GM12878 (cell line): ENCODE results near the gene METTL5. TPM values are rescaled to one million over a fixed set of nuclear protein-coding genes. Genes with fewer than 3 reads are reported as not detected.

Source experiments
- ATAC-seq: fragments of 200-7000 bp; cut with Tn5 transposase; 3 replicates; pipeline ENCODE4 v1.9.1; 2020; ENCODE audit warnings: mild to moderate bottlenecking, moderate library complexity
- BruUV-seq: library from RNA; stranded (reverse); fragments of 400-500 nt; replicated peaks from 2 replicates; lab custom pipeline; 2021; lab: Mats Ljungman, UMichigan
- CTCF ChIA-PET: fragments of 300-600 bp; sonication (Branson Sonifier 250); formaldehyde crosslinking; extraction: SDS; loops from one replicate; lab custom pipeline; 2021; ENCODE audit warnings: inconsistent platforms; lab: Yijun Ruan, JAX
- POLR2A ChIA-PET: fragments of 350-600 bp; formaldehyde crosslinking; extraction: SDS; loops from one replicate; lab custom pipeline; 2021; ENCODE audit warnings: inconsistent platforms; lab: Charles Lee
- RAD21 ChIA-PET: fragments of 300-600 bp; sonication (Branson Sonifier 250); formaldehyde crosslinking; loops from one replicate; lab custom pipeline; 2023; ENCODE audit warnings: antibody characterized with exemption; ENCODE audit not compliant: unreplicated experiment; lab: Charles Lee
- SMC1A ChIA-PET: fragments of 300-600 bp; sonication (Branson Sonifier 250); formaldehyde crosslinking; loops from one replicate; lab custom pipeline; 2023; ENCODE audit not compliant: unreplicated experiment, uncharacterized antibody; lab: Charles Lee
- DNase-seq: peaks from one replicate; pipeline ENCODE4 v3.0.0-alpha.2; 2011; ENCODE audit warnings: low read depth, low spot score
- FAIRE-seq: peaks from 3 replicates; lab custom pipeline; 2011; peaks lifted over from hg19 to GRCh38; lab: Jason Lieb, UNC
- H2AFZ ChIP-seq: 2 replicates; pipeline ENCODE4 v1.6.0; 2011; ENCODE audit warnings: low read depth, low read length, control low read depth; ENCODE audit not compliant: control insufficient read depth
- H3K27ac ChIP-seq: 2 replicates; pipeline ENCODE4 v1.5.1; 2011; ENCODE audit warnings: control low read depth; ENCODE audit not compliant: control insufficient read depth, insufficient read depth
- H3K27me3 ChIP-seq, 2 experiments: replicated peaks in 1 of 2; 2 replicates each; pipeline versions ENCODE4 v1.6.0 to v1.6.1; 2011; ENCODE audit warnings: low read length in 1 of 2; ENCODE audit not compliant: control insufficient read depth in 2 of 2, insufficient read depth in 2 of 2
- H3K36me3 ChIP-seq, 2 experiments: 2 replicates each; pipeline ENCODE4 v1.5.1; 2011; ENCODE audit warnings: low read length in 1 of 2; ENCODE audit not compliant: control insufficient read depth in 2 of 2, insufficient read depth in 2 of 2
- H3K4me1 ChIP-seq: 2 replicates; pipeline ENCODE4 v1.6.1; 2011; ENCODE audit warnings: mild to moderate bottlenecking, low read length, moderate library complexity, mixed read lengths; ENCODE audit not compliant: control insufficient read depth, insufficient read depth
- H3K4me2 ChIP-seq: 2 replicates; pipeline ENCODE4 v1.6.0; 2011; ENCODE audit warnings: control low read depth; ENCODE audit not compliant: control insufficient read depth, insufficient read depth
- H3K4me3 ChIP-seq: fragments of 200-600 bp; sonication (generic); 2 replicates; pipeline ENCODE4 v1.5.1; 2016
- H3K79me2 ChIP-seq: 2 replicates; pipeline ENCODE4 v1.6.0; 2011; ENCODE audit warnings: low read length; ENCODE audit not compliant: control insufficient read depth, insufficient read depth
- H3K9ac ChIP-seq: 2 replicates; pipeline ENCODE4 v1.8.0; 2011; ENCODE audit warnings: low read length, control low read depth, mixed read lengths; ENCODE audit not compliant: control insufficient read depth, insufficient read depth
- H3K9me3 ChIP-seq: replicated peaks from 3 replicates; pipeline ENCODE4 v1.5.1; 2011; ENCODE audit warnings: mild to moderate bottlenecking, low read length; ENCODE audit not compliant: control insufficient read depth, insufficient read depth
- H4K20me1 ChIP-seq: 2 replicates; pipeline ENCODE4 v1.6.0; 2011; ENCODE audit not compliant: control insufficient read depth, insufficient read depth
- BCL11A ChIP-seq: IDR thresholded peaks from 2 replicates; pipeline ENCODE4 v1.6.1; 2011; ENCODE audit warnings: low read depth, low read length
- BRCA1 ChIP-seq: IDR thresholded peaks from 2 replicates; pipeline ENCODE4 v1.6.1; 2011; ENCODE audit warnings: low read depth, low read length, improper control_type of control experiment
- CBX3 ChIP-seq: fragments of 200-600 bp; sonication (generic); IDR thresholded peaks from 2 replicates; pipeline ENCODE4 v1.6.1; 2016; ENCODE audit warnings: low read depth, borderline replicate concordance
- CEBPB ChIP-seq, 2 experiments: fragments of 150-350 bp in 1 of 2; IDR thresholded peaks; 2 replicates each; pipeline ENCODE4 v1.6.1; 2012 to 2014; ENCODE audit warnings: low read depth in 2 of 2, low read length in 2 of 2, borderline replicate concordance in 1 of 2, inconsistent platforms in 1 of 2
- CHD4 ChIP-seq: fragments of 200-600 bp; sonication (generic); IDR thresholded peaks from 2 replicates; pipeline ENCODE4 v1.6.1; 2016; ENCODE audit warnings: mild to moderate bottlenecking
- FOXK2 ChIP-seq: fragments of 450-650 bp; IDR thresholded peaks from 2 replicates; pipeline ENCODE4 v1.6.1; 2017; ENCODE audit warnings: mild to moderate bottlenecking, moderate library complexity
- NR2F1 ChIP-seq: fragments of 450-650 bp; conservative IDR thresholded peaks from 2 replicates; pipeline ENCODE4 v1.6.1; 2017; ENCODE audit warnings: mild to moderate bottlenecking
- RAD51 ChIP-seq: fragments of 450-650 bp; IDR thresholded peaks from 2 replicates; pipeline ENCODE4 v1.6.1; 2016; ENCODE audit warnings: moderate library complexity, mild to moderate bottlenecking, inconsistent platforms
- TCF12 ChIP-seq: IDR thresholded peaks from 2 replicates; pipeline ENCODE4 v1.6.1; 2011; ENCODE audit warnings: low read depth, mild to moderate bottlenecking, low read length
- ZBED1 ChIP-seq: IDR thresholded peaks from 2 replicates; pipeline ENCODE4 v1.6.1; 2016; ENCODE audit warnings: borderline replicate concordance
- WGBS: methylation state at CpG from one replicate; pipeline ENCODE4 v1.1.6; 2016; ENCODE audit warnings: low lambda C conversion rate; ENCODE audit not compliant: insufficient replicate concordance, insufficient coverage; ENCODE audit errors: missing lambda C conversion rate; 5-methylcytosine and 5-hydroxymethylcytosine counted together
- in situ Hi-C: fragments of 300-500 bp; cut with MboI; formaldehyde crosslinking; loops from 9 replicates; pipeline ENCODE4 v1.14.3; 2018; ENCODE audit warnings: mixed read lengths
- intact Hi-C: fragments of 100-400 bp; cut with micrococcal nuclease; formaldehyde crosslinking; loops from one replicate; pipeline ENCODE4 v1.14.2; 2022; ENCODE audit not compliant: unreplicated experiment
- polyA plus RNA-seq, 11 experiments: library from polyadenylated mRNA; depleted of rRNA in 4 of 11; unstranded in 6 of 11; stranded (reverse) in 5 of 11; fragments of >200 nt; fragmentation: Nextera tagmentation in 4 of 11; fragmentation: Illumina TruSeq in 1 of 11; extraction: Ambion mirVana in 4 of 11; extraction: Trizol in 1 of 11; gene quantifications; 1 replicate in 1 of 11; 2 replicates in 10 of 11; pipeline versions ENCODE4 v1.2.1 to v1.2.3, GENCODE V29; 2011 to 2016; ENCODE audit warnings: inconsistent platforms in 2 of 11, missing spikeins in 2 of 11, low read depth in 1 of 11
- total RNA-seq, 4 experiments: library from RNA; depleted of rRNA in 3 of 4; stranded (reverse); fragments of >200 nt in 3 of 4; fragmentation: Illumina TruSeq in 1 of 4; extraction: Trizol in 1 of 4; gene quantifications; 2 replicates each; pipeline versions ENCODE4 v1.2.1 to v1.2.3, GENCODE V29; 2013 to 2021
- TF ChIP-seq, protein P1 (sequence below): IDR thresholded peaks from 2 replicates; pipeline ENCODE4 v1.6.1; 2011; ENCODE audit warnings: low read depth, low read length, improper control_type of control experiment, borderline replicate concordance
- TF ChIP-seq, protein P2 (sequence below): IDR thresholded peaks from 2 replicates; pipeline ENCODE4 v1.6.1; 2011; ENCODE audit warnings: borderline replicate concordance, low read depth, mild to moderate bottlenecking, moderate library complexity, mixed read lengths, low read length; ENCODE audit not compliant: insufficient read depth; ENCODE audit errors: extremely low read length

Gene METTL5
- total and polyA plus RNA-seq, 10 of the 15 experiments (the other 5 are each of a cell fraction or from before 2014, with no cell fraction given) = 55.0 to 204 (median 87.4) TPM

DNA sequence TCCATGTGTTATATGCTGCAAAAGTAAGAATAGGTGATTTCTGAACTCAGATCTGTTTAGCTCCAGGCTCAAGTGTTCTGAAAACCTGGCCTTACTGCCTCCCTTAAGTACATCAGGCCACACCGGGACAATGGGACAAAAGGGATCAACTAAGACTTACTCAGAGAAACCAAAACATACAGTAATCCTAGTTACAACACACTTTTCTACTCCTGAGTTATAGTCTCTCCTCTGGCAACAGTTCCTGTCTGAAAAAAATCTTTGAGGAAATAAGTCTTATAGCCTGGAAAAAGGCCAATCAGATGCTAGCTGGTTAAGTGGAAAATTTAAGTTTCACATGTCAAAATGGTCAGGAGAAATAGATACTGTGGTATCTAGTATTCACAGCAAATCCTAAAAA lies 5.6 kb downstream of the METTL5 start:
- Histone ChIP-seq H3K27ac (no peak overlapping the region), H3K27me3 (no peaks in the 10 kb centered on the region), H3K9ac (no peak overlapping the region), H3K79me2 (peaks cover 23% of the 10 kb centered on the region), H3K36me3 (peaks cover 0 to 21% of the 10 kb centered on the region in 2 experiments; a peak in 3 of 4 replicates), H2AFZ (no peak overlapping the region), H3K4me3 (no peak overlapping the region), H3K9me3 (no peaks in the 10 kb centered on the region; the same call in 1 of the 3 replicates), H4K20me1 (no peaks in the 10 kb centered on the region), H3K4me1 (peaks cover 4% of the 10 kb centered on the region; the same call in 1 of the 2 replicates), H3K4me2 (no peak overlapping the region; the same call in 1 of the 2 replicates)
- in situ Hi-C loops = no loop called here
- no peak for TF ChIP-seq BCL11A
- no peak for ATAC-seq
- no peak for DNase-seq
- FAIRE-seq = no peak
- ChIA-PET RAD21 (interaction anchor here (0.7 kb wide), 1 partner anchor 10 kb away, joined by 3 read pairs; no protein-coding TSS in a partner anchor), POLR2A (interaction anchor here (0.6 kb wide), 1 partner anchor 10 kb away, joined by 3 read pairs; no protein-coding TSS in a partner anchor), SMC1A (interaction anchor here (1.1 to 2.1 kb wide), 3 partner anchors 9 to 82 kb away, joined by 3 to 9 read pairs (median 4); no protein-coding TSS in a partner anchor), CTCF (interaction anchor here (0.7 to 1.3 kb wide), 6 partner anchors 8 to 1075 kb away, joined by 3 to 5 read pairs (median 4); partner anchors contain the start of gene UBR3)
- no TSS peak for BruUV-seq
- 93% methylated on average over 1 of the region's 1 CpG for WGBS
- intact Hi-C loops = no loop called here

DNA sequence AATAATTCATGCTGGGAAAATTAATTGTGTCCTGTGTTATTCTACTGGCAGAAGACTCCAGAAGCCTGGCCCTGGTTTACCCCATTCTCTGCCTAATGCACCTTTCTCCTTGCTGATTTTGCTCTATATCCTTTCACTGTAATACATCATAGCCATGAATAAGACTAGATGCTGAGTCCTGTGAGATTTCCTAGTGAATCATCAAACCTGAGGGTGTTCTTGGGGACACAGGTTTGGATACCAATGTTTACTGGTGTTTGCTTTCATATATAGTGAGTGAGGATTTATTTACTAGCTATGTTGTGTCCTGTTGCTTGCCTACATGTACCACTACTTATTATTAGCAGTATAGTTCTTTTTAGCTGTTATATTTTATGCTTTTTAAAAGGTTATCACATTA lies 6.5 kb downstream of the METTL5 start:
- DNase-seq (no peak), ATAC-seq (no peak), FAIRE-seq (no peak)
- H3K79me2 ChIP-seq = peaks cover 14% of the 10 kb centered on the region
- SMC1A ChIA-PET = interaction anchor here (1.1 to 2.1 kb wide), 3 partner anchors 10 to 83 kb away, joined by 3 to 9 read pairs (median 4); no protein-coding TSS in a partner anchor
- H3K4me3 ChIP-seq = no peak overlapping the region
- no peak overlapping the region for H3K4me2 ChIP-seq
- H4K20me1 ChIP-seq = no peaks in the 10 kb centered on the region
- in situ Hi-C loops (no loop called here), intact Hi-C loops (no loop called here)
- no peaks in the 10 kb centered on the region for H3K27me3 ChIP-seq
- CTCF ChIA-PET = interaction anchor here (0.8 to 1.0 kb wide), 2 partner anchors 9 to 110 kb away, joined by 4 read pairs; partner anchors contain the start of gene UBR3
- POLR2A ChIA-PET = no interaction called here
- TF ChIP-seq CEBPB (IDR thresholded peaks at IDR 0.05; ENCODE audit: borderline replicate concordance in 1 of 2, low read depth in 2 of 2, low read length in 2 of 2) = no peak
- TF ChIP-seq RAD51 = no peak
- no peak for TF ChIP-seq CBX3
- no peak for TF ChIP-seq CHD4
- no peak for TF ChIP-seq BRCA1
- no peak for TF ChIP-seq FOXK2
- TF ChIP-seq, protein P1, sequence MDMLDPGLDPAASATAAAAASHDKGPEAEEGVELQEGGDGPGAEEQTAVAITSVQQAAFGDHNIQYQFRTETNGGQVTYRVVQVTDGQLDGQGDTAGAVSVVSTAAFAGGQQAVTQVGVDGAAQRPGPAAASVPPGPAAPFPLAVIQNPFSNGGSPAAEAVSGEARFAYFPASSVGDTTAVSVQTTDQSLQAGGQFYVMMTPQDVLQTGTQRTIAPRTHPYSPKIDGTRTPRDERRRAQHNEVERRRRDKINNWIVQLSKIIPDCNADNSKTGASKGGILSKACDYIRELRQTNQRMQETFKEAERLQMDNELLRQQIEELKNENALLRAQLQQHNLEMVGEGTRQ = no peak
- TF ChIP-seq, protein P2, sequence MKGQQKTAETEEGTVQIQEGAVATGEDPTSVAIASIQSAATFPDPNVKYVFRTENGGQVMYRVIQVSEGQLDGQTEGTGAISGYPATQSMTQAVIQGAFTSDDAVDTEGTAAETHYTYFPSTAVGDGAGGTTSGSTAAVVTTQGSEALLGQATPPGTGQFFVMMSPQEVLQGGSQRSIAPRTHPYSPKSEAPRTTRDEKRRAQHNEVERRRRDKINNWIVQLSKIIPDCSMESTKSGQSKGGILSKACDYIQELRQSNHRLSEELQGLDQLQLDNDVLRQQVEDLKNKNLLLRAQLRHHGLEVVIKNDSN = no peak
- TF ChIP-seq NR2F1 = no peak
- TF ChIP-seq TCF12 = no peak
- TF ChIP-seq ZBED1 = no peak
- peaks cover 0 to 21% of the 10 kb centered on the region in 2 experiments; a peak in 3 of 4 replicates for H3K36me3 ChIP-seq
- RAD21 ChIA-PET = interaction anchor here (0.6 kb wide), 1 partner anchor 162 kb away, joined by 3 read pairs; no protein-coding TSS in a partner anchor
- H3K9me3 ChIP-seq = no peaks in the 10 kb centered on the region; the same call in 1 of the 3 replicates
- peaks cover 2% of the 10 kb centered on the region; the same call in 1 of the 2 replicates for H3K4me1 ChIP-seq
- H3K9ac ChIP-seq = no peak overlapping the region
- no TSS peak for BruUV-seq
- no peak overlapping the region for H2AFZ ChIP-seq
- no peak overlapping the region for H3K27ac ChIP-seq
